Gastrocnemius medialis (tissue), 4 donors: Measurements from ENCODE around the gene PDE6H. TPM values are rescaled to one million over a fixed set of nuclear protein-coding genes. Genes with fewer than 3 reads are reported as not detected.

Experiments
- ATAC-seq, 2 donors: fragments of 150-250 bp; one replicate each; pipeline ENCODE4 v1.9.1; 2016
- DNase-seq, 2 donors: peaks; one replicate each; pipeline ENCODE4 v3.0.0-alpha.2; 2019
- H3K27ac ChIP-seq, 4 donors: fragments of 200-600 bp; sonication (generic); 1 replicate in 1 of 4; 2 replicates in 3 of 4; pipeline ENCODE4 v1.5.1; 2016 to 2018; ENCODE audit warnings: mild to moderate bottlenecking in 2 of 4, moderate library complexity in 1 of 4
- H3K27me3 ChIP-seq, 3 donors: fragments of 200-600 bp; sonication (generic) in 2 of 3; 1 replicate in 1 of 3; 2 replicates in 2 of 3; pipeline versions ENCODE4 v1.5.1 to v1.6.0; 2016 to 2019; ENCODE audit warnings: mild to moderate bottlenecking in 1 of 3, moderate library complexity in 1 of 3
- H3K36me3 ChIP-seq, 2 donors: fragments of 200-600 bp; sonication (generic) in 1 of 2; one replicate each; pipeline ENCODE4 v1.5.1; 2017 to 2018
- H3K4me1 ChIP-seq, 2 donors: fragments of 200-600 bp; sonication (generic) in 1 of 2; one replicate each; pipeline ENCODE4 v1.5.1; 2016 to 2017; ENCODE audit warnings: mild to moderate bottlenecking in 2 of 2
- H3K4me3 ChIP-seq, 4 donors: fragments of 200-600 bp; sonication (generic) in 3 of 4; 1 replicate in 1 of 4; 2 replicates in 3 of 4; pipeline ENCODE4 v1.5.1; 2016 to 2019; ENCODE audit warnings: mild to moderate bottlenecking in 2 of 4
- H3K9me3 ChIP-seq, 3 donors: fragments of 200-600 bp; sonication (generic) in 2 of 3; 1 replicate in 1 of 3; 2 replicates in 2 of 3; pipeline ENCODE4 v1.5.1; 2016 to 2019
- CTCF ChIP-seq, 5 experiments: fragments of 450-650 bp in 3 of 5; fragments of 200-600 bp in 2 of 5; sonication (generic) in 2 of 5; IDR thresholded peaks in 4 of 5; conservative IDR thresholded peaks in 1 of 5; 1 replicate in 4 of 5; 2 replicates in 1 of 5; pipeline ENCODE4 v1.5.1; 2016 to 2019; ENCODE audit warnings: antibody characterized with exemption in 5 of 5, mild to moderate bottlenecking in 3 of 5, moderate library complexity in 3 of 5
- POLR2A ChIP-seq, 2 donors: fragments of 450-650 bp; IDR thresholded peaks; one replicate each; pipeline ENCODE4 v1.6.1; 2017; ENCODE audit warnings: antibody characterized with exemption in 2 of 2, mild to moderate bottlenecking in 2 of 2, moderate library complexity in 2 of 2
- in situ Hi-C, 4 donors: fragments of 200-750 bp; cut with MboI; loops; one replicate each; pipeline versions ENCODE4 v1.15.0 to v1.8.0; 2017; ENCODE audit warnings: low sequenced_read_pairs in 4 of 4
- intact Hi-C: fragments of 100-400 bp; cut with DNase I; formaldehyde crosslinking; loops from one replicate; pipeline ENCODE4 v1.15.1; 2023; ENCODE audit warnings: low total_unique reads
- total RNA-seq, 4 donors: library from RNA; depleted of rRNA; stranded (reverse); fragments of >200 nt; gene quantifications; one replicate each; pipeline versions ENCODE4 v1.1.0 to v1.2.3, GENCODE V29; 2016

Gene PDE6H
- total RNA-seq, 4 donors from 2014 or later: not detected

GRCh38 chr12:14994610-14995009 is 21.8 kb downstream of the PDE6H start:
- H3K27me3 ChIP-seq: no peaks in the 10 kb centered on the region
- H3K4me1 ChIP-seq: peaks cover 0 to under 1% of the 10 kb centered on the region in 2 donors
- no peak overlapping the region for H3K27ac ChIP-seq
- DNase-seq (no peak), ATAC-seq (no peak)
- H3K9me3 ChIP-seq: no peaks in the 10 kb centered on the region
- intact Hi-C loops: loop anchor here (1.0 to 5.0 kb wide), 4 partner anchors 148 to 364 kb away; a partner anchor contains a TSS
- H3K4me3 ChIP-seq: no peak overlapping the region
- no peaks in the 10 kb centered on the region for H3K36me3 ChIP-seq
- in situ Hi-C loops: loop anchor here (5.0 to 25.0 kb wide), 4 partner anchors 147 to 357 kb away; partner anchors contain the start of gene ART4 (in 2 of the 4)
- TF ChIP-seq CTCF (IDR thresholded peaks at IDR 0.05 in 4 of 5, conservative IDR thresholded peaks at IDR 0.05 in 1 of 5): no peak
- no peak for TF ChIP-seq POLR2A (IDR thresholded peaks at IDR 0.05)

- Histone ChIP-seq H3K4me3 (no peak overlapping the region), H3K9me3 (no peaks in the 10 kb centered on the region), H3K27ac (no peak overlapping the region), H3K4me1 (peaks cover 3 to 8% of the 10 kb centered on the region in 2 donors), H3K36me3 (no peaks in the 10 kb centered on the region), H3K27me3 (no peaks in the 10 kb centered on the region)
- intact Hi-C loops: loop anchor here (1.0 to 5.0 kb wide), 4 partner anchors 150 to 366 kb away; a partner anchor contains a TSS
- in situ Hi-C loops: loop anchor here (5.0 to 25.0 kb wide), 4 partner anchors 149 to 359 kb away; partner anchors contain the start of gene ART4 (in 2 of the 4)
- TF ChIP-seq CTCF (IDR thresholded peaks at IDR 0.05 in 4 of 5, conservative IDR thresholded peaks at IDR 0.05 in 1 of 5) (peak; percentile 32 to 73 (median 57)), POLR2A (IDR thresholded peaks at IDR 0.05) (no peak)
- ATAC-seq (no peak), DNase-seq (no peak)
These were observed 23.0 kb downstream of the PDE6H start for GRCh38 chr12:14995583-14996425.

GRCh38 chr12:14997998-14998397 is 25.2 kb downstream of the PDE6H start:
- in situ Hi-C loops (loop anchor here (5.0 to 25.0 kb wide), 4 partner anchors 151 to 361 kb away; partner anchors contain the start of gene ART4 (in 2 of the 4)), intact Hi-C loops (loop anchor here (5.0 kb wide), 1 partner anchor 271 kb away; no protein-coding TSS in a partner anchor)
- H3K4me3 ChIP-seq: no peak overlapping the region
- no peak for ATAC-seq
- no peaks in the 10 kb centered on the region for H3K36me3 ChIP-seq
- DNase-seq: no peak
- H3K4me1 ChIP-seq: peaks cover 22 to 24% of the 10 kb centered on the region in 2 donors
- no peak overlapping the region for H3K27ac ChIP-seq
- no peaks in the 10 kb centered on the region for H3K9me3 ChIP-seq
- no peaks in the 10 kb centered on the region for H3K27me3 ChIP-seq
- no peak for TF ChIP-seq POLR2A (IDR thresholded peaks at IDR 0.05)

GRCh38 chr12:14999021-14999694 is 26.3 kb downstream of the PDE6H start:
- Histone ChIP-seq H3K4me3 (no peak overlapping the region), H3K27ac (no peak overlapping the region), H3K27me3 (no peaks in the 10 kb centered on the region), H3K9me3 (no peaks in the 10 kb centered on the region), H3K36me3 (no peaks in the 10 kb centered on the region), H3K4me1 (peaks cover 24% of the 10 kb centered on the region in 2 donors)
- ATAC-seq (no peak), DNase-seq (no peak)
- TF ChIP-seq CTCF (IDR thresholded peaks at IDR 0.05 in 4 of 5, conservative IDR thresholded peaks at IDR 0.05 in 1 of 5) (no peak), POLR2A (IDR thresholded peaks at IDR 0.05) (no peak)
- in situ Hi-C loops: loop anchor here (5.0 to 25.0 kb wide), 4 partner anchors 152 to 362 kb away; partner anchors contain the start of gene ART4 (in 2 of the 4)
- intact Hi-C loops: loop anchor here (5.0 kb wide), 1 partner anchor 272 kb away; no protein-coding TSS in a partner anchor
